ENCODE measurements around the gene FRS3.

Gene FRS3

GRCh38 chr6:41790045-41790444 lies 10.3 kb upstream of the FRS3 start:
- DNase-seq (ENCODE audit: low read depth, low spot score): no peak

GRCh38 chr6:41789390-41789724 lies 9.7 kb upstream of the FRS3 start:
- DNase-seq (ENCODE audit: low read depth, low spot score): no peak

- DNase-seq (ENCODE audit: low read depth, low spot score): peak; percentile 90
These were observed 7.7 kb upstream of the FRS3 start, which contains the start of gene TOMM6 for GRCh38 chr6:41787219-41787917. TOMM6 (plus strand) TSS chr6:41787694; CDS start chr6:41787698, 4 bp downstream.

- DNase-seq (ENCODE audit: low read depth, low spot score): peak; percentile 24
These were observed 6.9 kb upstream of the FRS3 start for GRCh38 chr6:41786451-41787218.

GRCh38 chr6:41785689-41786450 lies 6.2 kb upstream of the FRS3 start:
- no peak for DNase-seq (ENCODE audit: low read depth, low spot score)

GRCh38 chr6:41785254-41785653 lies 5.6 kb upstream of the FRS3 start:
- no peak for DNase-seq (ENCODE audit: low read depth, low spot score)

GRCh38 chr6:41784581-41785171 lies 5.0 kb upstream of the FRS3 start:
- no peak for DNase-seq (ENCODE audit: low read depth, low spot score)

- no peak for DNase-seq (ENCODE audit: low read depth, low spot score)
These were observed 3.5 kb upstream of the FRS3 start for GRCh38 chr6:41783106-41783780.

- DNase-seq (ENCODE audit: low read depth, low spot score): no peak
These were observed 1.6 kb upstream of the FRS3 start for GRCh38 chr6:41781366-41781730.

GRCh38 chr6:41780551-41781365 lies 1.1 kb upstream of the FRS3 start, which contains the start of gene PRICKLE4:
PRICKLE4 (plus strand) TSS chr6:41780782; CDS start chr6:41783474, 2,692 bp downstream.
- DNase-seq (ENCODE audit: low read depth, low spot score): no peak

- no peak for DNase-seq (ENCODE audit: low read depth, low spot score)
These were observed 364 bp downstream of the FRS3 start for GRCh38 chr6:41779336-41779735.

- DNase-seq (ENCODE audit: low read depth, low spot score): no peak
These were observed 805 bp downstream of the FRS3 start for GRCh38 chr6:41778895-41779294.

- DNase-seq (ENCODE audit: low read depth, low spot score): no peak
These were observed 2.0 kb downstream of the FRS3 start for GRCh38 chr6:41777551-41778285.

GRCh38 chr6:41775293-41775882 lies 4.3 kb downstream of the FRS3 start:
- DNase-seq (ENCODE audit: low read depth, low spot score): no peak

- DNase-seq (ENCODE audit: low read depth, low spot score): no peak
These were observed 4.9 kb downstream of the FRS3 start for GRCh38 chr6:41774841-41775240.

- no peak for DNase-seq (ENCODE audit: low read depth, low spot score)
These were observed 8.4 kb downstream of the FRS3 start for GRCh38 chr6:41771058-41771983.

GRCh38 chr6:41770381-41771057 lies 9.2 kb downstream of the FRS3 start:
- DNase-seq (ENCODE audit: low read depth, low spot score): no peak

GRCh38 chr6:41769376-41769775 lies 10.3 kb downstream of the FRS3 start:
- DNase-seq (ENCODE audit: low read depth, low spot score): no peak
